HepG2 (cell line): Measurements from ENCODE around the gene SGO1. TPM values are rescaled to one million over a fixed set of nuclear protein-coding genes. Genes with fewer than 3 reads are reported as not detected.

ENCODE experiments used
- ATAC-seq: fragments of 200-7000 bp; cut with Tn5 transposase; 3 replicates; pipeline ENCODE4 v1.9.1; 2020; ENCODE audit warnings: mild to moderate bottlenecking, moderate library complexity
- BruUV-seq: library from RNA; stranded (reverse); fragments of 400-500 nt; replicated peaks from 2 replicates; lab custom pipeline; 2021; lab: Mats Ljungman, UMichigan
- CTCF ChIA-PET: fragments of 300-600 bp; formaldehyde crosslinking; extraction: SDS; loops from one replicate; lab custom pipeline; 2021; ENCODE audit warnings: low total read pairs, inconsistent platforms, low intra/inter-chr PET ratio; lab: Yijun Ruan, JAX
- POLR2A ChIA-PET: fragments of 350-600 bp; sonication (Branson Sonifier 250); formaldehyde crosslinking; loops from one replicate; lab custom pipeline; 2020; ENCODE audit warnings: antibody characterized with exemption, inconsistent platforms; lab: Yijun Ruan, JAX
- DNase-seq: peaks from one replicate; pipeline ENCODE4 v3.0.0-alpha.2; 2015; ENCODE audit warnings: low spot score
- FAIRE-seq: peaks from 3 replicates; lab custom pipeline; 2011; peaks lifted over from hg19 to GRCh38; lab: Jason Lieb, UNC
- H2AFZ ChIP-seq: one replicate; pipeline ENCODE4 v1.6.1; 2011; ENCODE audit warnings: low read length, inconsistent platforms
- H3K27ac ChIP-seq: fragments of 300-600 bp; 3 replicates; pipeline ENCODE4 v1.8.0; 2011; ENCODE audit warnings: mixed run types, mild to moderate bottlenecking, mixed read lengths, low read length, inconsistent platforms; ENCODE audit not compliant: insufficient read depth; ENCODE audit errors: extremely low read length
- H3K27me3 ChIP-seq, 2 experiments: fragments of 200-600 bp in 1 of 2; 2 replicates in 1 of 2; 3 replicates in 1 of 2; pipeline versions ENCODE4 v1.6.0 to v1.8.0; 2011; ENCODE audit warnings: low read length in 2 of 2, mild to moderate bottlenecking in 2 of 2, moderate library complexity in 2 of 2, inconsistent platforms in 1 of 2; ENCODE audit not compliant: insufficient read depth in 2 of 2, control insufficient read depth in 1 of 2
- H3K36me3 ChIP-seq, 2 experiments: fragments of 200-600 bp in 1 of 2; replicated peaks in 1 of 2; 2 replicates in 1 of 2; 3 replicates in 1 of 2; pipeline versions ENCODE4 v1.5.1 to v1.8.0; 2011; ENCODE audit warnings: low read length in 2 of 2, inconsistent platforms in 1 of 2; ENCODE audit not compliant: insufficient read depth in 2 of 2, control insufficient read depth in 1 of 2
- H3K4me1 ChIP-seq: 2 replicates; pipeline ENCODE4 v1.5.1; 2012; ENCODE audit warnings: low read length, inconsistent platforms; ENCODE audit not compliant: insufficient read depth
- H3K4me2 ChIP-seq: 2 replicates; pipeline ENCODE4 v1.6.0; 2011; ENCODE audit warnings: low read depth, low read length, inconsistent platforms
- H3K4me3 ChIP-seq, 3 experiments: fragments of 200-600 bp in 1 of 3; sonication (generic), shearing (Covaris generic) in 1 of 3; replicated peaks in 1 of 3; 2 replicates each; pipeline ENCODE4 v1.5.1; 2011 to 2016; ENCODE audit warnings: low read length in 3 of 3, inconsistent platforms in 2 of 3, low read depth in 2 of 3, mild to moderate bottlenecking in 2 of 3, control low read depth in 1 of 3, mixed read lengths in 1 of 3; ENCODE audit not compliant: insufficient read depth in 1 of 3
- H3K79me2 ChIP-seq: one replicate; pipeline ENCODE4 v1.6.1; 2011; ENCODE audit warnings: low read length, inconsistent platforms; ENCODE audit not compliant: insufficient read depth
- H3K9ac ChIP-seq: 2 replicates; pipeline ENCODE4 v1.6.0; 2011; ENCODE audit warnings: mild to moderate bottlenecking, low read depth, low read length, inconsistent platforms; ENCODE audit not compliant: insufficient read depth
- H3K9me3 ChIP-seq: 2 replicates; pipeline ENCODE4 v1.5.1; 2012; ENCODE audit warnings: mild to moderate bottlenecking, low read length
- H4K20me1 ChIP-seq: 2 replicates; pipeline ENCODE4 v1.6.0; 2011; ENCODE audit warnings: inconsistent platforms, mild to moderate bottlenecking, low read length, moderate library complexity; ENCODE audit not compliant: insufficient read depth
- AFF4 ChIP-seq: sonication (generic); formaldehyde crosslinking; IDR thresholded peaks from 2 replicates; pipeline ENCODE4 v1.4.0; 2020; ENCODE audit warnings: missing genetic modification reagents
- BHLHE40 ChIP-seq: IDR thresholded peaks from 2 replicates; pipeline ENCODE4 v1.6.1; 2011; ENCODE audit warnings: low read length, improper control_type of control experiment
- JUN ChIP-seq: sonication (generic); formaldehyde crosslinking; IDR thresholded peaks from 2 replicates; pipeline ENCODE4 v1.4.0; 2020; ENCODE audit warnings: mild to moderate bottlenecking, missing genetic modification reagents
- NRL ChIP-seq: sonication (generic); formaldehyde crosslinking; IDR thresholded peaks from 2 replicates; pipeline ENCODE4 v1.5.0; 2020; ENCODE audit warnings: missing genetic modification reagents, mild to moderate bottlenecking, moderate library complexity, borderline replicate concordance
- SNAPC4 ChIP-seq: sonication (generic); formaldehyde crosslinking; IDR thresholded peaks from 2 replicates; pipeline ENCODE4 v1.4.0; 2020; ENCODE audit warnings: mild to moderate bottlenecking, missing genetic modification reagents
- SRSF4 ChIP-seq: fragments of 200-400 bp; formaldehyde crosslinking; IDR thresholded peaks from one replicate; pipeline ENCODE4 v1.6.1; 2018; ENCODE audit warnings: mild to moderate bottlenecking, low read depth, low read length, moderate library complexity; ENCODE audit not compliant: poor library complexity, severe bottlenecking
- ZEB1 ChIP-seq: IDR thresholded peaks from 2 replicates; pipeline ENCODE4 v1.6.1; 2012; ENCODE audit warnings: mild to moderate bottlenecking, low read depth, inconsistent platforms; ENCODE audit not compliant: insufficient replicate concordance
- ZNF275 ChIP-seq: sonication (generic); formaldehyde crosslinking; IDR thresholded peaks from 2 replicates; pipeline ENCODE4 v1.8.0; 2022; ENCODE audit warnings: missing genetic modification reagents, mild to moderate bottlenecking, inconsistent platforms, borderline replicate concordance
- ZNF710 ChIP-seq: sonication (generic); formaldehyde crosslinking; IDR thresholded peaks from 2 replicates; pipeline ENCODE4 v1.5.0; 2020; ENCODE audit warnings: mild to moderate bottlenecking, missing genetic modification reagents, borderline replicate concordance
- WGBS: methylation state at CpG from one replicate; pipeline ENCODE4 v1.1.6; 2017; ENCODE audit warnings: low lambda C conversion rate; 5-methylcytosine and 5-hydroxymethylcytosine counted together
- in situ Hi-C: cut with HindIII; loops from 2 replicates; pipeline ENCODE4 v1.10.0; 2017; ENCODE audit warnings: low pct_unique_long_range_greater_than_20kb; ENCODE audit not compliant: extremely low pct_ligation_motif_present
- intact Hi-C: fragments of 100-400 bp; cut with micrococcal nuclease; formaldehyde crosslinking; loops from one replicate; pipeline ENCODE4 v1.10.0; 2022; ENCODE audit not compliant: unreplicated experiment
- polyA plus RNA-seq, 8 experiments: library from polyadenylated mRNA; depleted of rRNA in 3 of 8; stranded (reverse) in 7 of 8; unstranded in 1 of 8; fragments of >200 nt; fragmentation: Illumina TruSeq in 4 of 8; extraction: Trizol in 4 of 8; gene quantifications; 2 replicates each; pipeline versions ENCODE4 v1.2.1 to v1.2.3, GENCODE V29; 2011 to 2016; ENCODE audit warnings: low read depth in 4 of 8, missing spikeins in 1 of 8, mixed read lengths in 1 of 8; ENCODE audit not compliant: insufficient read depth in 1 of 8
- total RNA-seq, 5 experiments: library from RNA; depleted of rRNA; stranded (reverse); fragments of >200 nt; fragmentation: Illumina TruSeq; extraction: Trizol; gene quantifications; 2 replicates each; pipeline ENCODE4 v1.2.3, GENCODE V29; 2016; ENCODE audit warnings: low read depth in 1 of 5

SGO1 gene
- total and polyA plus RNA-seq, 2 of the 13 experiments (the other 11 are each of a cell fraction or from before 2014, with no cell fraction given) = 2.1 to 16.1 TPM

GRCh38 chr3:20125289-20125688 lies 60.7 kb downstream of the SGO1 start:
- BruUV-seq = no TSS peak
- DNase-seq = no peak
- WGBS = 85% methylated on average over 4 of the region's 4 CpGs
- Histone ChIP-seq H3K36me3 (no peaks in the 10 kb centered on the region), H3K9ac (no peak overlapping the region), H3K79me2 (no peaks in the 10 kb centered on the region), H2AFZ (no peak overlapping the region), H3K4me1 (no peaks in the 10 kb centered on the region), H3K4me3 (no peak overlapping the region), H4K20me1 (no peaks in the 10 kb centered on the region), H3K4me2 (no peak overlapping the region), H3K27me3 (no peaks in the 10 kb centered on the region; a peak in 1 of 5 replicates), H3K9me3 (no peaks in the 10 kb centered on the region), H3K27ac (no peak overlapping the region)
- ATAC-seq = no peak
- intact Hi-C loops = loop anchor here (5.0 kb wide), 1 partner anchor 83 kb away; the partner anchor contains the start of gene KAT2B
- CTCF ChIA-PET = no interaction called here
- POLR2A ChIA-PET = no interaction called here
- FAIRE-seq = no peak
- in situ Hi-C loops = no loop called here
- no peak for TF ChIP-seq ZNF710 (CRISPR knock-in tag)
- no peak for TF ChIP-seq NRL (CRISPR knock-in tag)
- no peak for TF ChIP-seq SNAPC4 (CRISPR knock-in tag)
- no peak for TF ChIP-seq SRSF4
- TF ChIP-seq BHLHE40 = no peak
- no peak for TF ChIP-seq ZNF275
- no peak for TF ChIP-seq AFF4 (CRISPR knock-in tag)
- no peak for TF ChIP-seq ZEB1
- TF ChIP-seq JUN (CRISPR knock-in tag) = no peak
